SU-DHL-6 (cell line): Measurements from ENCODE around the gene MGAT4A.
"Not testable (repeated sequence)": the region's sequence is repeated elsewhere in the genome, so short reads cannot be mapped to it uniquely, and the experiment has no call there.

Source experiments
- H2AFZ ChIP-seq: fragments of 200-600 bp; sonication (generic); 2 replicates; pipeline ENCODE4 v1.6.1; 2014; ENCODE audit warnings: low read depth, mild to moderate bottlenecking, moderate library complexity, mixed read lengths, antibody characterized with exemption, low read length; ENCODE audit not compliant: severe bottlenecking
- H3F3A ChIP-seq: fragments of 200-600 bp; shearing (Covaris generic); 2 replicates; pipeline ENCODE4 v1.6.0; 2016; ENCODE audit warnings: antibody characterized with exemption, mild to moderate bottlenecking; ENCODE audit not compliant: insufficient read depth
- H3K27ac ChIP-seq: fragments of 200-600 bp; sonication (generic); 2 replicates; pipeline ENCODE4 v1.5.1; 2016; ENCODE audit warnings: low read depth, mild to moderate bottlenecking, low read length, moderate library complexity, mixed read lengths
- H3K27me3 ChIP-seq: fragments of 200-600 bp; sonication (generic), shearing (Covaris generic); 2 replicates; pipeline ENCODE4 v1.6.0; 2014; ENCODE audit warnings: mild to moderate bottlenecking, low read length
- H3K36me3 ChIP-seq: fragments of 200-600 bp; sonication (generic); 2 replicates; pipeline ENCODE4 v1.6.1; 2014; ENCODE audit warnings: mild to moderate bottlenecking, low read length, mixed read lengths
- H3K4me2 ChIP-seq: fragments of 300-600, 200-600 bp; shearing (Covaris generic), sonication (generic); 2 replicates; pipeline ENCODE4 v1.6.0; 2014; ENCODE audit warnings: low read length, low read depth, mild to moderate bottlenecking; ENCODE audit not compliant: poor library complexity, severe bottlenecking
- H3K4me3 ChIP-seq: fragments of 200-600 bp; sonication (generic); 2 replicates; pipeline ENCODE4 v1.5.1; 2014; ENCODE audit warnings: antibody characterized with exemption, low read length, mild to moderate bottlenecking, mixed read lengths; ENCODE audit not compliant: insufficient read depth, poor library complexity, severe bottlenecking
- H3K79me2 ChIP-seq: fragments of 200-600 bp; sonication (generic); 2 replicates; pipeline ENCODE4 v1.6.1; 2014; ENCODE audit warnings: mild to moderate bottlenecking, low read length, moderate library complexity; ENCODE audit not compliant: insufficient read depth
- H3K9ac ChIP-seq: fragments of 200-600 bp; sonication (generic); 2 replicates; pipeline ENCODE4 v1.7.0; 2014; ENCODE audit warnings: mild to moderate bottlenecking, low read length
- H3K9me2 ChIP-seq: fragments of 200-600 bp; sonication (generic); replicated peaks from 2 replicates; pipeline ENCODE4 v1.6.1; 2014; ENCODE audit warnings: low read length; ENCODE audit not compliant: insufficient read depth
- H3K9me3 ChIP-seq: fragments of 200-600 bp; sonication (generic); 2 replicates; pipeline ENCODE4 v1.6.1; 2014; ENCODE audit warnings: low read length, mixed read lengths; ENCODE audit not compliant: insufficient read depth
- H4K20me1 ChIP-seq: fragments of 200-600 bp; sonication (generic); 2 replicates; pipeline ENCODE4 v1.6.1; 2014; ENCODE audit warnings: low read depth, mild to moderate bottlenecking, antibody characterized with exemption, low read length, moderate library complexity, mixed read lengths
- CTCF ChIP-seq: fragments of 200-600 bp; sonication (generic); IDR thresholded peaks from one replicate; pipeline ENCODE4 v1.5.1; 2017; ENCODE audit warnings: antibody characterized with exemption, mild to moderate bottlenecking, low read length, moderate library complexity; ENCODE audit not compliant: insufficient read depth, poor library complexity, severe bottlenecking
- EZH2phosphoT487 ChIP-seq: fragments of 200-600 bp; sonication (generic), shearing (Covaris generic); conservative IDR thresholded peaks from 2 replicates; pipeline ENCODE4 v1.6.1; 2018; ENCODE audit warnings: mild to moderate bottlenecking, antibody characterized with exemption, low read length, moderate library complexity, mixed read lengths

The MGAT4A gene

GRCh38 chr2:98757904-98758421 is 27.0 kb upstream of the MGAT4A start:
- H3K9me3 ChIP-seq, result no peaks in the 10 kb centered on the region
- peak overlapping the region; percentile 53; the same call in 1 of the 2 replicates for H3K27ac ChIP-seq
- peak overlapping the region; percentile 27 for H2AFZ ChIP-seq
- no peak overlapping the region for H3K9ac ChIP-seq
- no peaks in the 10 kb centered on the region for H3K27me3 ChIP-seq
- H3K9me2 ChIP-seq, result no peaks in the 10 kb centered on the region
- no peaks in the 10 kb centered on the region for H3K79me2 ChIP-seq
- H3F3A ChIP-seq, result peaks cover 15% of the 10 kb centered on the region
- no peaks in the 10 kb centered on the region for H3K36me3 ChIP-seq
- no peaks in the 10 kb centered on the region for H4K20me1 ChIP-seq
- no peak overlapping the region for H3K4me3 ChIP-seq
- TF ChIP-seq EZH2phosphoT487, result no peak
- no peak for TF ChIP-seq CTCF
- peak overlapping the region; percentile 51 for H3K4me2 ChIP-seq

GRCh38 chr2:98753801-98754200 is 22.9 kb upstream of the MGAT4A start:
- no peak overlapping the region for H3K4me3 ChIP-seq
- H2AFZ ChIP-seq, result no peak overlapping the region
- H3K36me3 ChIP-seq, result no peaks in the 10 kb centered on the region
- no peak for TF ChIP-seq CTCF
- TF ChIP-seq EZH2phosphoT487, result no peak
- no peak overlapping the region for H3K9ac ChIP-seq
- no peak overlapping the region for H3K4me2 ChIP-seq
- H3K79me2 ChIP-seq, result no peaks in the 10 kb centered on the region
- H3K27ac ChIP-seq, result no peak overlapping the region
- H3K9me3 ChIP-seq, result no peaks in the 10 kb centered on the region
- no peaks in the 10 kb centered on the region for H3K27me3 ChIP-seq
- no peaks in the 10 kb centered on the region for H3K9me2 ChIP-seq
- no peaks in the 10 kb centered on the region for H4K20me1 ChIP-seq
- H3F3A ChIP-seq, result peaks cover 6% of the 10 kb centered on the region

GRCh38 chr2:98752711-98753110 is 21.8 kb upstream of the MGAT4A start:
- H3K9ac ChIP-seq, H3K79me2 ChIP-seq, H3K4me2 ChIP-seq, H3K4me3 ChIP-seq, H3F3A ChIP-seq, H3K27me3 ChIP-seq, H3K36me3 ChIP-seq, H3K9me3 ChIP-seq, H3K27ac ChIP-seq, H2AFZ ChIP-seq, H3K9me2 ChIP-seq, H4K20me1 ChIP-seq: not testable (repeated sequence)

GRCh38 chr2:98751748-98752147 is 20.8 kb upstream of the MGAT4A start:
- no peak overlapping the region for H3K4me2 ChIP-seq
- no peaks in the 10 kb centered on the region for H4K20me1 ChIP-seq
- H3K9me2 ChIP-seq, result no peaks in the 10 kb centered on the region
- no peaks in the 10 kb centered on the region for H3F3A ChIP-seq
- H2AFZ ChIP-seq, result no peak overlapping the region
- TF ChIP-seq EZH2phosphoT487, result no peak
- no peak for TF ChIP-seq CTCF
- no peaks in the 10 kb centered on the region for H3K36me3 ChIP-seq
- no peaks in the 10 kb centered on the region for H3K9me3 ChIP-seq
- no peaks in the 10 kb centered on the region for H3K27me3 ChIP-seq
- no peak overlapping the region for H3K9ac ChIP-seq
- no peak overlapping the region for H3K27ac ChIP-seq
- H3K79me2 ChIP-seq, result no peaks in the 10 kb centered on the region
- no peak overlapping the region for H3K4me3 ChIP-seq
